ENCODE data around the gene DRAM1. TPM values are rescaled to one million over a fixed set of nuclear protein-coding genes. Genes with fewer than 3 reads are reported as not detected.

DRAM1 gene
- total and polyA plus RNA-seq, 2 donors (not counting 1 experiment from before 2014, with no cell fraction given), result 2.1 to 10.2 TPM

- no peak overlapping the region for H3K4me2 ChIP-seq (replicated peaks; ENCODE audit: low read depth, low read length, poor library complexity, severe bottlenecking)
- Mint-ChIP-seq H3K4me1 (peaks cover 1% of the 10 kb centered on the region), H3K4me3 (no peak overlapping the region), H3K9me3 (ENCODE audit: insufficient read depth) (no peaks in the 10 kb centered on the region), H3K27me3 (no peaks in the 10 kb centered on the region), H3K27ac (no peak overlapping the region)
- no peaks in the 10 kb centered on the region for H3K27me3 ChIP-seq (replicated peaks in 1 of 4; ENCODE audit: control extremely low read depth in 1 of 4, control insufficient read depth in 3 of 4, insufficient read depth in 4 of 4, low read length in 3 of 4)
- 100% methylated on average over 1 of the region's 3 CpGs for WGBS (ENCODE audit: insufficient coverage)
- DNase-seq (no peak), ATAC-seq (ENCODE audit: low read depth) (no peak)
- H4K20me1 ChIP-seq (ENCODE audit: control insufficient read depth, insufficient read depth, low read length, poor library complexity, severe bottlenecking), result no peaks in the 10 kb centered on the region
- no peak overlapping the region for H3K4me3 ChIP-seq (ENCODE audit: control extremely low read depth in 1 of 5, extremely low read depth in 1 of 5, insufficient read depth in 1 of 5, low read depth in 2 of 5, low read length in 4 of 5)
- H2AFZ ChIP-seq (ENCODE audit: insufficient read depth, low read depth, low read length, poor library complexity, severe bottlenecking), result no peak overlapping the region
- TF ChIP-seq CTCF (IDR thresholded peaks at IDR 0.05), result no peak
- no peak for TF ChIP-seq EZH2 (IDR thresholded peaks at IDR 0.05; ENCODE audit: borderline replicate concordance, insufficient read depth, low read depth, low read length, poor library complexity, severe bottlenecking)
- ChIA-PET CTCF (interaction anchor here (0.5 to 2.7 kb wide), 5 partner anchors 9 to 1799 kb away, joined by 3 to 9 read pairs (median 3); no protein-coding TSS in a partner anchor), POLR2A (no interaction called here)
- H3K4me1 ChIP-seq (ENCODE audit: control insufficient read depth in 2 of 2, insufficient read depth in 2 of 2, low read length in 2 of 2), result no peaks in the 10 kb centered on the region
- H3K79me2 ChIP-seq (ENCODE audit: control insufficient read depth, insufficient read depth, low read length), result no peaks in the 10 kb centered on the region
- intact Hi-C loops (cut with micrococcal nuclease), result no loop called here
- no peak overlapping the region for H3K27ac ChIP-seq (ENCODE audit: low read length in 2 of 2)
- H3K9ac ChIP-seq (ENCODE audit: low read length), result no peak overlapping the region
- no peaks in the 10 kb centered on the region for H3K9me3 ChIP-seq (ENCODE audit: control extremely low read depth in 1 of 3, control insufficient read depth in 2 of 3, insufficient read depth in 1 of 3, low read length in 2 of 3)
- H3K36me3 ChIP-seq (replicated peaks in 1 of 2; ENCODE audit: control extremely low read depth in 1 of 2, control insufficient read depth in 1 of 2, extremely low read depth in 1 of 2, insufficient read depth in 2 of 2, low read length in 1 of 2), result no peaks in the 10 kb centered on the region
These were observed 71.0 kb downstream of the DRAM1 start for GRCh38 chr12:101948365-101948764.

- DNase-seq, result no peak
- Mint-ChIP-seq H3K27ac (no peak overlapping the region), H3K4me1 (peaks cover 1% of the 10 kb centered on the region), H3K27me3 (no peaks in the 10 kb centered on the region), H3K9me3 (ENCODE audit: insufficient read depth) (no peaks in the 10 kb centered on the region), H3K4me3 (no peak overlapping the region)
- Histone ChIP-seq H3K9ac (ENCODE audit: low read length) (no peak overlapping the region), H3K4me3 (ENCODE audit: control extremely low read depth in 1 of 5, extremely low read depth in 1 of 5, insufficient read depth in 1 of 5, low read depth in 2 of 5, low read length in 4 of 5) (no peak overlapping the region), H4K20me1 (ENCODE audit: control insufficient read depth, insufficient read depth, low read length, poor library complexity, severe bottlenecking) (no peaks in the 10 kb centered on the region), H3K79me2 (ENCODE audit: control insufficient read depth, insufficient read depth, low read length) (no peaks in the 10 kb centered on the region), H3K36me3 (replicated peaks in 1 of 2; ENCODE audit: control extremely low read depth in 1 of 2, control insufficient read depth in 1 of 2, extremely low read depth in 1 of 2, insufficient read depth in 2 of 2, low read length in 1 of 2) (no peaks in the 10 kb centered on the region), H3K9me3 (ENCODE audit: control extremely low read depth in 1 of 3, control insufficient read depth in 2 of 3, insufficient read depth in 1 of 3, low read length in 2 of 3) (peaks cover 0 to 2% (median 0%) of the 10 kb centered on the region in 3 donors), H3K4me2 (replicated peaks; ENCODE audit: low read depth, low read length, poor library complexity, severe bottlenecking) (no peak overlapping the region), H2AFZ (ENCODE audit: insufficient read depth, low read depth, low read length, poor library complexity, severe bottlenecking) (no peak overlapping the region), H3K4me1 (ENCODE audit: control insufficient read depth in 2 of 2, insufficient read depth in 2 of 2, low read length in 2 of 2) (no peaks in the 10 kb centered on the region), H3K27ac (ENCODE audit: low read length in 2 of 2) (no peak overlapping the region), H3K27me3 (replicated peaks in 1 of 4; ENCODE audit: control extremely low read depth in 1 of 4, control insufficient read depth in 3 of 4, insufficient read depth in 4 of 4, low read length in 3 of 4) (no peaks in the 10 kb centered on the region)
- CTCF ChIA-PET, result interaction anchor here (1.0 to 1.5 kb wide), 3 partner anchors 10 to 534 kb away, joined by 3 to 4 read pairs (median 3); no protein-coding TSS in a partner anchor
- intact Hi-C loops (cut with micrococcal nuclease), result no loop called here
- POLR2A ChIA-PET, result no interaction called here
- TF ChIP-seq EZH2 (IDR thresholded peaks at IDR 0.05; ENCODE audit: borderline replicate concordance, insufficient read depth, low read depth, low read length, poor library complexity, severe bottlenecking), result no peak
- no peak for TF ChIP-seq CTCF (IDR thresholded peaks at IDR 0.05)
- WGBS (ENCODE audit: insufficient coverage), result no CpG with 5 or more reads among the region's 6 CpGs
- no peak for ATAC-seq (ENCODE audit: low read depth)
These were observed 73.8 kb downstream of the DRAM1 start for GRCh38 chr12:101951002-101951670.

All from B cell (primary cell).